ENCODE data around the gene ABHD12. TPM values are rescaled to one million over a fixed set of nuclear protein-coding genes. Genes with fewer than 3 reads are reported as not detected.

ABHD12 gene
- total RNA-seq, 2 experiments from 2014 or later, result 13.4 to 17.0 TPM

- no peak overlapping the region for H3K27ac ChIP-seq (ENCODE audit: low read depth in 1 of 2, low read length in 2 of 2)
- H3K36me3 ChIP-seq (ENCODE audit: insufficient read depth, low read length), result peaks cover 78% of the 10 kb centered on the region
- Mint-ChIP-seq H3K27me3 (no peaks in the 10 kb centered on the region), H3K9me3 (no peaks in the 10 kb centered on the region), H3K4me1 (ENCODE audit: low read depth) (peaks cover 4% of the 10 kb centered on the region), H3K36me3 (ENCODE audit: low read depth) (peaks cover 65% of the 10 kb centered on the region), H3K27ac (peak overlapping the region; percentile 54), H3K4me3 (no peak overlapping the region)
- POLR2A ChIA-PET, result interaction anchor here (0.7 to 1.1 kb wide), 3 partner anchors 22 to 87 kb away, joined by 3 to 7 read pairs (median 3); partner anchors contain the start of genes ENTPD6 and PYGB
- no peak overlapping the region for H3K4me3 ChIP-seq (ENCODE audit: low read length)
- H3K27me3 ChIP-seq (ENCODE audit: control insufficient read depth in 1 of 2, insufficient read depth in 2 of 2, low read length in 2 of 2), result no peaks in the 10 kb centered on the region
- no peaks in the 10 kb centered on the region for H3K9me3 ChIP-seq (ENCODE audit: control insufficient read depth in 1 of 2, insufficient read depth in 1 of 2, low read length in 2 of 2)
- intact Hi-C loops (cut with DNase I, micrococcal nuclease), result no loop called here
- no peaks in the 10 kb centered on the region for H3K4me1 ChIP-seq (ENCODE audit: insufficient read depth, low read length)
- no peak for TF ChIP-seq CTCF (IDR thresholded peaks at IDR 0.05)
- CTCF ChIA-PET, result no interaction called here
- peak in 2 of 14 experiments; percentile 0 to 31 for DNase-seq
- ATAC-seq (ENCODE audit: poor library complexity), result no peak
Observed at GRCh38 chr20:25282034-25282781, 108.4 kb downstream of the ABHD12 start.

GRCh38 chr20:25281541-25281991 is 109.1 kb downstream of the ABHD12 start:
- Histone ChIP-seq H3K9me3 (ENCODE audit: control insufficient read depth in 1 of 2, insufficient read depth in 1 of 2, low read length in 2 of 2) (no peaks in the 10 kb centered on the region), H3K27ac (ENCODE audit: low read depth in 1 of 2, low read length in 2 of 2) (no peak overlapping the region), H3K4me1 (ENCODE audit: insufficient read depth, low read length) (no peaks in the 10 kb centered on the region), H3K4me3 (ENCODE audit: low read length) (no peak overlapping the region), H3K27me3 (ENCODE audit: control insufficient read depth in 1 of 2, insufficient read depth in 2 of 2, low read length in 2 of 2) (no peaks in the 10 kb centered on the region), H3K36me3 (ENCODE audit: insufficient read depth, low read length) (peaks cover 78% of the 10 kb centered on the region)
- no peak overlapping the region for H3K4me3 Mint-ChIP-seq
- ATAC-seq (ENCODE audit: poor library complexity) (no peak), DNase-seq (peak in 1 of 14 experiments; percentile 21)
- no peaks in the 10 kb centered on the region for H3K9me3 Mint-ChIP-seq
- H3K27ac Mint-ChIP-seq, result peak overlapping the region; percentile 54
- H3K4me1 Mint-ChIP-seq (ENCODE audit: low read depth), result peaks cover 4% of the 10 kb centered on the region
- H3K36me3 Mint-ChIP-seq (ENCODE audit: low read depth), result peaks cover 66% of the 10 kb centered on the region
- POLR2A ChIA-PET, result interaction anchor here (0.7 to 1.6 kb wide), 4 partner anchors 21 to 86 kb away, joined by 3 to 7 read pairs (median 4); partner anchors contain the start of genes ENTPD6 and PYGB
- CTCF ChIA-PET, result no interaction called here
- no peaks in the 10 kb centered on the region for H3K27me3 Mint-ChIP-seq
- TF ChIP-seq CTCF (IDR thresholded peaks at IDR 0.05), result no peak
- intact Hi-C loops (cut with DNase I, micrococcal nuclease), result no loop called here

- ATAC-seq (ENCODE audit: poor library complexity) (no peak), DNase-seq (peak in 1 of 14 experiments; percentile 27)
- TF ChIP-seq CTCF (IDR thresholded peaks at IDR 0.05), result no peak
- H3K27me3 ChIP-seq (ENCODE audit: control insufficient read depth in 1 of 2, insufficient read depth in 2 of 2, low read length in 2 of 2), result no peaks in the 10 kb centered on the region
- peaks cover 77% of the 10 kb centered on the region for H3K36me3 ChIP-seq (ENCODE audit: insufficient read depth, low read length)
- H3K4me3 ChIP-seq (ENCODE audit: low read length), result no peak overlapping the region
- no peak overlapping the region for H3K4me3 Mint-ChIP-seq
- no peaks in the 10 kb centered on the region for H3K27me3 Mint-ChIP-seq
- no peak overlapping the region for H3K27ac ChIP-seq (ENCODE audit: low read depth in 1 of 2, low read length in 2 of 2)
- no peak overlapping the region for H3K27ac Mint-ChIP-seq
- H3K4me1 Mint-ChIP-seq (ENCODE audit: low read depth), result peaks cover 4% of the 10 kb centered on the region
- ChIA-PET POLR2A (interaction anchor here (1.6 kb wide), 1 partner anchor 32 kb away, joined by 4 read pairs; no protein-coding TSS in a partner anchor), CTCF (interaction anchor here (0.8 kb wide), 1 partner anchor 14 kb away, joined by 3 read pairs; no protein-coding TSS in a partner anchor)
- intact Hi-C loops (cut with DNase I, micrococcal nuclease), result no loop called here
- no peaks in the 10 kb centered on the region for H3K9me3 Mint-ChIP-seq
- peaks cover 66% of the 10 kb centered on the region for H3K36me3 Mint-ChIP-seq (ENCODE audit: low read depth)
- no peaks in the 10 kb centered on the region for H3K4me1 ChIP-seq (ENCODE audit: insufficient read depth, low read length)
- no peaks in the 10 kb centered on the region for H3K9me3 ChIP-seq (ENCODE audit: control insufficient read depth in 1 of 2, insufficient read depth in 1 of 2, low read length in 2 of 2)
Observed at GRCh38 chr20:25280574-25281535, 109.8 kb downstream of the ABHD12 start.
